Chondrocyte (in vitro differentiated cells): Measurements from ENCODE around the gene NOX4. TPM values are rescaled to one million over a fixed set of nuclear protein-coding genes. Genes with fewer than 3 reads are reported as not detected.

Experiments
- DNase-seq: peaks from one replicate; pipeline ENCODE4 v3.0.0; 2021; ENCODE audit warnings: mixed read lengths, low spot score
- H3K27ac Mint-ChIP-seq: one replicate; pipeline ENCODE4 v1.8.0; 2021; ENCODE audit warnings: mild to moderate bottlenecking, moderate library complexity, mixed read lengths; ENCODE audit not compliant: unreplicated experiment
- H3K27me3 Mint-ChIP-seq: 2 replicates; pipeline ENCODE4 v1.8.0; 2021; ENCODE audit warnings: low read depth, mixed read lengths
- H3K36me3 Mint-ChIP-seq: 2 replicates; pipeline ENCODE4 v1.8.0; 2021; ENCODE audit warnings: low read depth, mixed read lengths
- H3K4me1 Mint-ChIP-seq: 2 replicates; pipeline ENCODE4 v1.8.0; 2021; ENCODE audit warnings: low read depth, mild to moderate bottlenecking, mixed read lengths
- H3K4me3 Mint-ChIP-seq: one replicate; pipeline ENCODE4 v1.8.0; 2021; ENCODE audit warnings: mild to moderate bottlenecking, moderate library complexity, mixed read lengths; ENCODE audit not compliant: unreplicated experiment
- H3K9me3 Mint-ChIP-seq: 2 replicates; pipeline ENCODE4 v1.8.0; 2021; ENCODE audit warnings: low read depth, mixed read lengths
- long read RNA-seq: library from polyadenylated mRNA; stranded (forward); transcript quantifications from one replicate; pipeline ENCODE4 v2.0.0, GENCODE V29; 2021
- total RNA-seq: library from RNA; stranded (reverse); gene quantifications from 3 replicates; pipeline ENCODE4 v1.2.1, GENCODE V29; 2021
- TF ChIP-seq, protein P1 (sequence below): fragments of 200-600 bp; sonication (generic); IDR thresholded peaks from 2 replicates; pipeline ENCODE4 v1.5.0; 2021; ENCODE audit warnings: antibody characterized with exemption, mild to moderate bottlenecking, moderate library complexity

NOX4 gene
- total RNA-seq: 35.3 to 102 TPM (median 39.1 TPM) in 3 replicates
- long read RNA-seq, transcript NOX4-201 (18 exons, 2,388 nt): major isoform, 16 of 48 reads
- long read RNA-seq, partial matches to known transcripts: 2 of 48 reads
- long read RNA-seq, other reads (novel, unspliced or antisense): 22 of 48 reads

DNA sequence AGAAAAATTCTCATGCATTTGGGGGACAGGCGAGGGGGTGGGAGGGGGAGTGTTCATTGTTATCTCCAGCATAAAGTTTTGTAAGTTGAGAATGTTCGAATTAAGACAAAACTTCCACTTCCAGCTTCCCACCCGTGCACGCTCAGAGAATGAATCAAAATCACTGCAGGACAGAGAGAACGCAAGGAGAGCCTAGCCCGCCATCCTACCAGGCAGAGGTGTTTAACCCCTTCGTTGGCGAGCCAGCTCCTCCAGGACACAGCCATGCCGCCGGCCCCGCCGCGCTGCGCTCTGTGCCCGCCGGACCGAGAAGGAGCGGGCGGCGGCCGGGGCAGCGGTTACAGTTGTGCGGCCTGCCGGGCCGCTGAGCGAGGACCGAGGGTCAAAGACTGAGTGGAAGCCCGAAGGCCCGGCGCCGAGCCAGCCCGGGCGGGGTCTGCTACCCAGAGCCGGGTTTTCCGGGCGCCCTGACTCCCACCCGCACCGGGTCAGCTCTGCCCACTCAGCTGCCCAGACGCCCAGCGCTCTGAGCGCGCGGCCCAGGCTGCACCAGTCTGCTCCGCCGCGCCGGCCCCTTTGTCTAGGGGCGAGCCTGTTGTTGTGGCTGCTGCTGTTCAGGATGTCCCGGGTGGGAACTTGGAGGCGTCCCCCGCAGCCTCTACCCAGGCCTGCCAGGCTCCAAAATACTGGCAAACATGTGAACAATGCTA is at the start of gene NOX4:
NOX4 (minus strand) TSS at position 395 of the 710 bp plus-strand sequence; CDS start at position 266, 129 bp downstream.
- Mint-ChIP-seq H3K27me3 (no peaks in the 10 kb centered on the region), H3K9me3 (no peaks in the 10 kb centered on the region), H3K4me3 (peak within 1 kb of the TSS; percentile 85), H3K36me3 (peaks cover 3% of the 10 kb centered on the region), H3K4me1 (peaks cover 77% of the 10 kb centered on the region), H3K27ac (peak within 1 kb of the TSS; percentile 96)
- TF ChIP-seq, protein P1, sequence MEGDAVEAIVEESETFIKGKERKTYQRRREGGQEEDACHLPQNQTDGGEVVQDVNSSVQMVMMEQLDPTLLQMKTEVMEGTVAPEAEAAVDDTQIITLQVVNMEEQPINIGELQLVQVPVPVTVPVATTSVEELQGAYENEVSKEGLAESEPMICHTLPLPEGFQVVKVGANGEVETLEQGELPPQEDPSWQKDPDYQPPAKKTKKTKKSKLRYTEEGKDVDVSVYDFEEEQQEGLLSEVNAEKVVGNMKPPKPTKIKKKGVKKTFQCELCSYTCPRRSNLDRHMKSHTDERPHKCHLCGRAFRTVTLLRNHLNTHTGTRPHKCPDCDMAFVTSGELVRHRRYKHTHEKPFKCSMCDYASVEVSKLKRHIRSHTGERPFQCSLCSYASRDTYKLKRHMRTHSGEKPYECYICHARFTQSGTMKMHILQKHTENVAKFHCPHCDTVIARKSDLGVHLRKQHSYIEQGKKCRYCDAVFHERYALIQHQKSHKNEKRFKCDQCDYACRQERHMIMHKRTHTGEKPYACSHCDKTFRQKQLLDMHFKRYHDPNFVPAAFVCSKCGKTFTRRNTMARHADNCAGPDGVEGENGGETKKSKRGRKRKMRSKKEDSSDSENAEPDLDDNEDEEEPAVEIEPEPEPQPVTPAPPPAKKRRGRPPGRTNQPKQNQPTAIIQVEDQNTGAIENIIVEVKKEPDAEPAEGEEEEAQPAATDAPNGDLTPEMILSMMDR: no peak
- peak; percentile 97 for DNase-seq

DNA sequence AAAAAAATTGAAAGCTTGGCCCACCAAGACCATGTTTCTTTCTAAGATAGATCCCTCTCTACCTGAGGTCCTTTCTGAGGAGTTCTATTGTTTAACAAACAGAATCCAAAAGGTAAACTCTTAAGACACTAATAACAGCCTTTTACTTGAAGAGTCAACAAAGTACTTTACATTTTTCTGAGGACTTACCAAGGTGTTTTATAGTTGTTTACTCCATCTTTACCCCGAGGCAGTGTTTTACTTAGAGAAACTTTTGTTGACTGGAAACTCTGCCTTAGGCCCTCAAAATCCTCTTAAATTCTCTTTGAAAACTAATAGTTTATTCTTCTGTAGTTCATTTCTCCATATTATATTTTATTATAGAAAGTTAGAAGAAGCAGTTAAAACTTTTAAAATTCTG is 49.7 kb upstream of the NOX4 start:
- Mint-ChIP-seq H3K4me3 (no peak overlapping the region), H3K4me1 (peaks cover 9% of the 10 kb centered on the region), H3K27ac (no peak overlapping the region), H3K9me3 (peaks cover 7% of the 10 kb centered on the region), H3K27me3 (peaks cover 18% of the 10 kb centered on the region), H3K36me3 (peaks cover 2% of the 10 kb centered on the region)
- TF ChIP-seq, protein P1: no peak
- no peak for DNase-seq

GRCh38 chr11:89537936-89538335 is 46.8 kb upstream of the NOX4 start:
- TF ChIP-seq, protein P1: no peak
- no peaks in the 10 kb centered on the region for H3K36me3 Mint-ChIP-seq
- DNase-seq: no peak
- H3K4me3 Mint-ChIP-seq: no peak overlapping the region
- peaks cover 4% of the 10 kb centered on the region for H3K27me3 Mint-ChIP-seq
- peaks cover 9% of the 10 kb centered on the region for H3K4me1 Mint-ChIP-seq
- no peak overlapping the region for H3K27ac Mint-ChIP-seq
- peaks cover 7% of the 10 kb centered on the region for H3K9me3 Mint-ChIP-seq

DNA sequence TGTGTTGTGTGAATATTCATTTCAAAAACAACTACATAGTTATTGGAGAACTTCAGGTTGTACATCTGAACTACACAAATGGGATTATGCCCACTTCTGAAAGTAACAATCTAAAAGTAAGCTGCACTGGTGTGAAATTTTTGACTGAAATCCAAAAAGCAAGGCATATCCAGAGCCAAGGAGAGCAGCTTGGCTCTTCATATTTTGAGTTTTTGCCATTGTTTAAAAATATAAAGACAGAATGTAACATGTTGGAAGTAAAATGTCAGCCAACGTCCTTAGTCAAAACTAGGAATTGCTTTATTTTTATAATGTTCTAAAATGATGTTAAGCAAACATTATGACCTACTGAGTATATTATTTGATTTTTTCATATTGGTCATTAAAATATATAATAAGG is 45.8 kb upstream of the NOX4 start:
- H3K36me3 Mint-ChIP-seq: no peaks in the 10 kb centered on the region
- H3K27ac Mint-ChIP-seq: no peak overlapping the region
- H3K4me3 Mint-ChIP-seq: no peak overlapping the region
- TF ChIP-seq, protein P1: no peak
- H3K9me3 Mint-ChIP-seq: peaks cover 7% of the 10 kb centered on the region
- DNase-seq: no peak
- peaks cover 9% of the 10 kb centered on the region for H3K4me1 Mint-ChIP-seq
- H3K27me3 Mint-ChIP-seq: peaks cover 2% of the 10 kb centered on the region

DNA sequence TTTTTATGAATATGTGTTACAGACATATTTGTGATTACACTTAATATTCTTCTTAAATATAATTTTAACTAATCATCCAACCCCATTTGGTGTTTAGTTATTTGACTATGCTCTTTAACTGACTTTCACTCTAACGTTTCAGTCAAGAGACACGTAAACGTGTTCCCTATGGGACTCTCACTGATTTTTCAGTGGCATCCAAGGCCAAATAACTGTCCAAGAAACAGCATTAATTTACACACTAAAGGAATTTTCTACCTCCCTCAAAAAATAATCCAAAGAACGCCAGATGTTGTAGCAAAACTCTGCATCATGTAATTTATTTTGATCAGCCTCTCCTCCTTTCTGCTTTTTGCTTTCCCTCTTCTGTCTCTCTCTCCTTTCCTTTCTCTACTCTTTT is 44.0 kb upstream of the NOX4 start:
- Mint-ChIP-seq H3K27ac (no peak overlapping the region), H3K4me3 (no peak overlapping the region), H3K36me3 (no peaks in the 10 kb centered on the region)

More for the DNA sequence above, 44.0 kb upstream of the NOX4 start:
- TF ChIP-seq, protein P1: no peak
- H3K27me3 Mint-ChIP-seq: peaks cover 2% of the 10 kb centered on the region
- peaks cover 9% of the 10 kb centered on the region for H3K4me1 Mint-ChIP-seq
- DNase-seq: no peak
- peaks cover 7% of the 10 kb centered on the region for H3K9me3 Mint-ChIP-seq
